Osteocyte (in vitro differentiated cells): ENCODE results near the gene GSE1. TPM values are rescaled to one million over a fixed set of nuclear protein-coding genes. Genes with fewer than 3 reads are reported as not detected.
A peak's percentile ranks its signal among the peaks of the same experiment; 100 is the strongest.

Experiments
- DNase-seq: peaks from one replicate; pipeline ENCODE4 v3.0.0; 2021; ENCODE audit warnings: mixed read lengths; ENCODE audit not compliant: unreplicated experiment; ENCODE audit errors: extremely low spot score
- H3K27ac Mint-ChIP-seq: one replicate; pipeline ENCODE4 v1.8.0; 2021; ENCODE audit warnings: mild to moderate bottlenecking, mixed read lengths; ENCODE audit not compliant: unreplicated experiment
- H3K27me3 Mint-ChIP-seq: one replicate; pipeline ENCODE4 v1.8.0; 2021; ENCODE audit warnings: mixed read lengths; ENCODE audit not compliant: unreplicated experiment
- H3K36me3 Mint-ChIP-seq: one replicate; pipeline ENCODE4 v1.8.0; 2021; ENCODE audit warnings: mixed read lengths; ENCODE audit not compliant: unreplicated experiment
- H3K4me1 Mint-ChIP-seq: one replicate; pipeline ENCODE4 v1.8.0; 2021; ENCODE audit warnings: mixed read lengths; ENCODE audit not compliant: unreplicated experiment
- H3K4me3 Mint-ChIP-seq: one replicate; pipeline ENCODE4 v1.8.0; 2021; ENCODE audit warnings: mild to moderate bottlenecking, moderate library complexity, mixed read lengths; ENCODE audit not compliant: unreplicated experiment
- H3K9me3 Mint-ChIP-seq: one replicate; pipeline ENCODE4 v1.8.0; 2021; ENCODE audit warnings: mixed read lengths; ENCODE audit not compliant: unreplicated experiment
- CTCF ChIP-seq: fragments of 200-600 bp; sonication (generic); IDR thresholded peaks from 2 replicates; pipeline ENCODE4 v1.5.0; 2021; ENCODE audit warnings: antibody characterized with exemption, mild to moderate bottlenecking, moderate library complexity
- total RNA-seq: library from RNA; stranded (reverse); gene quantifications from 2 replicates; pipeline ENCODE4 v1.2.1, GENCODE V29; 2021

GSE1 gene
- total RNA-seq, 1 donor from 2014 or later = 64.1 TPM

- no peak overlapping the region for H3K27ac Mint-ChIP-seq
- H3K36me3 Mint-ChIP-seq = peaks cover 7% of the 10 kb centered on the region
- no peaks in the 10 kb centered on the region for H3K9me3 Mint-ChIP-seq
- no peak for TF ChIP-seq CTCF
- no peaks in the 10 kb centered on the region for H3K27me3 Mint-ChIP-seq
- H3K4me1 Mint-ChIP-seq = peaks cover 10% of the 10 kb centered on the region
- DNase-seq = no peak
- H3K4me3 Mint-ChIP-seq = no peak overlapping the region
Observed at GRCh38 chr16:85625053-85625452, 11.9 kb downstream of the GSE1 start.

GRCh38 chr16:85625485-85626117 is 12.5 kb downstream of the GSE1 start:
- DNase-seq = no peak

GRCh38 chr16:85626191-85626981 is 13.3 kb downstream of the GSE1 start:
- peaks cover 10% of the 10 kb centered on the region for H3K4me1 Mint-ChIP-seq
- H3K36me3 Mint-ChIP-seq = peaks cover 4% of the 10 kb centered on the region
- peak overlapping the region; percentile 14 for H3K4me3 Mint-ChIP-seq
- TF ChIP-seq CTCF = no peak
- H3K9me3 Mint-ChIP-seq = no peaks in the 10 kb centered on the region
- H3K27me3 Mint-ChIP-seq = no peaks in the 10 kb centered on the region
- no peak overlapping the region for H3K27ac Mint-ChIP-seq
- DNase-seq = no peak

More at GRCh38 chr16:85625485-85626117, 12.5 kb downstream of the GSE1 start:
- no peak overlapping the region for H3K4me3 Mint-ChIP-seq
- H3K4me1 Mint-ChIP-seq = peaks cover 10% of the 10 kb centered on the region
- H3K9me3 Mint-ChIP-seq = no peaks in the 10 kb centered on the region
- TF ChIP-seq CTCF = no peak
- no peaks in the 10 kb centered on the region for H3K27me3 Mint-ChIP-seq
- peaks cover 4% of the 10 kb centered on the region for H3K36me3 Mint-ChIP-seq
- no peak overlapping the region for H3K27ac Mint-ChIP-seq

GRCh38 chr16:85627089-85627488 is 14.0 kb downstream of the GSE1 start:
- H3K36me3 Mint-ChIP-seq = peaks cover 4% of the 10 kb centered on the region
- H3K27me3 Mint-ChIP-seq = no peaks in the 10 kb centered on the region
- H3K27ac Mint-ChIP-seq = no peak overlapping the region
- no peak overlapping the region for H3K4me3 Mint-ChIP-seq
- peaks cover 10% of the 10 kb centered on the region for H3K4me1 Mint-ChIP-seq
- H3K9me3 Mint-ChIP-seq = no peaks in the 10 kb centered on the region
- no peak for DNase-seq
- no peak for TF ChIP-seq CTCF

DNA sequence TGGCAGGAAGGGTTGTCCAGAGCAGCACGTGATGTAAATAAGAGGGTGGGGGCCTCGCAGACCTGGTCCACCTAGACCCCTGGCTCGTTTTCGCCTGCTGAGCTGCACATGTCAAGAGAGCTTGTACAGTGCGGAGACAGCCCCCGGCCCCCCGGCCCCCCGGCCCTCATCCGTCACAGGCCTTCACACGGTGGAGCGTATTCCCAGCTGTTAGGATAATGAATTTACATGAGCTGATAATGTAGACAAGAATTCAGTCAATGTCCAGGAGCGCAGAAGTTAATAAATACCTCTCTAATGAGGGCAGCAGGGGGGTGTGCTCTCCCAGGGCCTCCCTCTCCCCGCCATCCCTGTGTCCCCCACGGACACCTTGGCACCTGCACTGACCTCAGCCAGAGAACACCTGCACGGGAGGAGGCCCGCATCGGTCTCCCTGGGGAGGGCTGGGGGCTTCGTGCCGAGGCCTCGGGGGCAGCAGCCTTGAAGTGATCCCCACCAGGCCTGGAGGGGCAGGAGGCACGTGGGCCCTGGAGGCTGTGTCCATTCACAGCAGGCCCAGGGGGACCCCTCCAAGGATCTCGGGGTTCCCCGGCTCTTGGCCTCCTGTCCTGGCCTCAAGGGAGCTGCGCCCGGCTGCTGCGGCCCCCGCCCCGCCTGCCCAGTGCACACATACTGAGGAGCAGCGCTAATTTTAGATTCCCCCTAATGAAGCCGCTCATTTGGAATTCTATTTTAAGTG is 14.6 kb downstream of the GSE1 start:
- Mint-ChIP-seq H3K27me3 (no peaks in the 10 kb centered on the region), H3K9me3 (no peaks in the 10 kb centered on the region), H3K4me3 (no peak overlapping the region), H3K36me3 (peaks cover 4% of the 10 kb centered on the region), H3K4me1 (peaks cover 10% of the 10 kb centered on the region), H3K27ac (no peak overlapping the region)
- TF ChIP-seq CTCF = no peak
- no peak for DNase-seq
